ENCODE data around the gene COTL1.

COTL1 gene

DNA sequence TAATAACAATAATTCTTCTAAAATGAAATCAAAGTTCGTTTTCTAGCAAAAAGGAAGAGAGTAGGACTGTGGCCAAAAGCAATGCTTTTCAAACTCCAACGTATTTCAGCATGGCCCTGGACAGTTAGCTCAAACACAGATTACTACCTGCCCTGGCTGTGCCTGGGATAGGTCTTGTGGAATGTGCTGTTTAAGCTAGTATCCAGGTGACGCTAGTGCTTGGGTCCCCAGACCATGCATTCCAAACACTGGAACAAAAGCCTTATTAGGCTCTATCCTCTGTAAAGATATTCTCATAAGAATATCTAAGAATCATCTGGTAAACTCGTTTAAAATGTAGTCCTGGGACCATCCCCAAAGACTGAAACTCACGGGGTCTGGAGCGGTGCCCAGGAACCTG is 60.8 kb downstream of the COTL1 start:
- ATAC-seq = no peak
- no peak for TF ChIP-seq TCF4 (CRISPR knock-in tag; IDR thresholded peaks at IDR 0.05; ENCODE audit: borderline replicate concordance)
- TF ChIP-seq TOX (CRISPR knock-in tag; IDR thresholded peaks at IDR 0.05; ENCODE audit: borderline replicate concordance) = no peak
- TF ChIP-seq, protein P1, sequence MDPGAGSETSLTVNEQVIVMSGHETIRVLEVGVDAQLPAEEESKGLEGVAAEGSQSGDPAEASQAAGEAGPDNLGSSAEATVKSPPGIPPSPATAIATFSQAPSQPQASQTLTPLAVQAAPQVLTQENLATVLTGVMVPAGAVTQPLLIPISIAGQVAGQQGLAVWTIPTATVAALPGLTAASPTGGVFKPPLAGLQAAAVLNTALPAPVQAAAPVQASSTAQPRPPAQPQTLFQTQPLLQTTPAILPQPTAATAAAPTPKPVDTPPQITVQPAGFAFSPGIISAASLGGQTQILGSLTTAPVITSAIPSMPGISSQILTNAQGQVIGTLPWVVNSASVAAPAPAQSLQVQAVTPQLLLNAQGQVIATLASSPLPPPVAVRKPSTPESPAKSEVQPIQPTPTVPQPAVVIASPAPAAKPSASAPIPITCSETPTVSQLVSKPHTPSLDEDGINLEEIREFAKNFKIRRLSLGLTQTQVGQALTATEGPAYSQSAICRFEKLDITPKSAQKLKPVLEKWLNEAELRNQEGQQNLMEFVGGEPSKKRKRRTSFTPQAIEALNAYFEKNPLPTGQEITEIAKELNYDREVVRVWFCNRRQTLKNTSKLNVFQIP (CRISPR knock-in tag; IDR thresholded peaks at IDR 0.05; ENCODE audit: borderline replicate concordance, low read depth) = no peak
- TF ChIP-seq, protein P2, sequence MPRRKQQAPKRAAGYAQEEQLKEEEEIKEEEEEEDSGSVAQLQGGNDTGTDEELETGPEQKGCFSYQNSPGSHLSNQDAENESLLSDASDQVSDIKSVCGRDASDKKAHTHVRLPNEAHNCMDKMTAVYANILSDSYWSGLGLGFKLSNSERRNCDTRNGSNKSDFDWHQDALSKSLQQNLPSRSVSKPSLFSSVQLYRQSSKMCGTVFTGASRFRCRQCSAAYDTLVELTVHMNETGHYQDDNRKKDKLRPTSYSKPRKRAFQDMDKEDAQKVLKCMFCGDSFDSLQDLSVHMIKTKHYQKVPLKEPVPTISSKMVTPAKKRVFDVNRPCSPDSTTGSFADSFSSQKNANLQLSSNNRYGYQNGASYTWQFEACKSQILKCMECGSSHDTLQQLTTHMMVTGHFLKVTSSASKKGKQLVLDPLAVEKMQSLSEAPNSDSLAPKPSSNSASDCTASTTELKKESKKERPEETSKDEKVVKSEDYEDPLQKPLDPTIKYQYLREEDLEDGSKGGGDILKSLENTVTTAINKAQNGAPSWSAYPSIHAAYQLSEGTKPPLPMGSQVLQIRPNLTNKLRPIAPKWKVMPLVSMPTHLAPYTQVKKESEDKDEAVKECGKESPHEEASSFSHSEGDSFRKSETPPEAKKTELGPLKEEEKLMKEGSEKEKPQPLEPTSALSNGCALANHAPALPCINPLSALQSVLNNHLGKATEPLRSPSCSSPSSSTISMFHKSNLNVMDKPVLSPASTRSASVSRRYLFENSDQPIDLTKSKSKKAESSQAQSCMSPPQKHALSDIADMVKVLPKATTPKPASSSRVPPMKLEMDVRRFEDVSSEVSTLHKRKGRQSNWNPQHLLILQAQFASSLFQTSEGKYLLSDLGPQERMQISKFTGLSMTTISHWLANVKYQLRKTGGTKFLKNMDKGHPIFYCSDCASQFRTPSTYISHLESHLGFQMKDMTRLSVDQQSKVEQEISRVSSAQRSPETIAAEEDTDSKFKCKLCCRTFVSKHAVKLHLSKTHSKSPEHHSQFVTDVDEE (CRISPR knock-in tag; IDR thresholded peaks at IDR 0.05) = no peak
- no peak for TF ChIP-seq ZNF70 (CRISPR knock-in tag; IDR thresholded peaks at IDR 0.05)
- TF ChIP-seq ZFP30 (CRISPR knock-in tag; IDR thresholded peaks at IDR 0.05) = no peak
- TF ChIP-seq ISL1 (CRISPR knock-in tag; IDR thresholded peaks at IDR 0.05) = no peak
- TF ChIP-seq, protein P3, sequence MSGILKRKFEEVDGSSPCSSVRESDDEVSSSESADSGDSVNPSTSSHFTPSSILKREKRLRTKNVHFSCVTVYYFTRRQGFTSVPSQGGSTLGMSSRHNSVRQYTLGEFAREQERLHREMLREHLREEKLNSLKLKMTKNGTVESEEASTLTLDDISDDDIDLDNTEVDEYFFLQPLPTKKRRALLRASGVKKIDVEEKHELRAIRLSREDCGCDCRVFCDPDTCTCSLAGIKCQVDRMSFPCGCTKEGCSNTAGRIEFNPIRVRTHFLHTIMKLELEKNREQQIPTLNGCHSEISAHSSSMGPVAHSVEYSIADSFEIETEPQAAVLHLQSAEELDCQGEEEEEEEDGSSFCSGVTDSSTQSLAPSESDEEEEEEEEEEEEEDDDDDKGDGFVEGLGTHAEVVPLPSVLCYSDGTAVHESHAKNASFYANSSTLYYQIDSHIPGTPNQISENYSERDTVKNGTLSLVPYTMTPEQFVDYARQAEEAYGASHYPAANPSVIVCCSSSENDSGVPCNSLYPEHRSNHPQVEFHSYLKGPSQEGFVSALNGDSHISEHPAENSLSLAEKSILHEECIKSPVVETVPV (CRISPR knock-in tag; IDR thresholded peaks at IDR 0.05) = no peak
- TF ChIP-seq OSR1 (CRISPR knock-in tag; IDR thresholded peaks at IDR 0.05) = no peak
- TF ChIP-seq SNAI2 (CRISPR knock-in tag; IDR thresholded peaks at IDR 0.05) = no peak

DNA sequence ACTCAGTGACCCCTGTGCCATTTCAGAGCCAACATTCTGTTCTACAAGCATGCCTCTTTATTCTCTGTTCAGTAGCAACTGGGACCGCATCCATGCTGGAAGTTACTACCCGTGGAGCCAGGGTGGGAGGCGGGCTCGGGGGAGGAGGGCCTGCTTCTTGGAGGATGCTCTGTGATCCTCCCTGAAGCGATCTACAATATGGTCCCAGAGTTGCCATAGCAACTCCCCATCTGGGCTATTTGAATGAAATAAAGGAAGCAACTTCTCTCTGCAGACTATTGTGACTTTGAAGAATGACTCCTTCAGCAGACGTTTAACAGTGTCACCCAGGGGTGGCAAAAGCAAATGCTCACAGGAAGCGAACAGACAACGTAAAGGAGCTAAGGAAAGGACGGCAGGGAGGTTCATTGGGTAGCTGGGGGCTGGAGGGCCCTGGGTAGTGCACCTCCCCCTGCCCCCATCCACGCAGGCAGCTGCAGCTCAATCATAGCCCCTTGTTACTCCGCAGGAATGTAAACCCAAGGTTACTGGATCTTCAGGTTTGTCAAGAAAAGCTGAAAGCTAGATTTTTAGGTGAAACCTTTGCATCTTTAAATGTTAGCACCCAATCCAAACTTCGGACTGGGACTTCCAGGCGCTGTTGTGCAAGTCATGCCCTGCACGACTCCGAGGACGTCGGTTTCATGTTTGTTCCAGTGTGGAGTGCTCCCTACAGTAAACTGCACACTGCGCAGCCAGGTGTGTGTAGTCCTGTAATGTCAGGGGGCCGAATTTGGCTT is 62.3 kb downstream of the COTL1 start:
- ATAC-seq = no peak
- no peak for TF ChIP-seq ISL1 (CRISPR knock-in tag; IDR thresholded peaks at IDR 0.05)
- no peak for TF ChIP-seq ZC3H10 (CRISPR knock-in tag; IDR thresholded peaks at IDR 0.05)
- TF ChIP-seq, protein P4, sequence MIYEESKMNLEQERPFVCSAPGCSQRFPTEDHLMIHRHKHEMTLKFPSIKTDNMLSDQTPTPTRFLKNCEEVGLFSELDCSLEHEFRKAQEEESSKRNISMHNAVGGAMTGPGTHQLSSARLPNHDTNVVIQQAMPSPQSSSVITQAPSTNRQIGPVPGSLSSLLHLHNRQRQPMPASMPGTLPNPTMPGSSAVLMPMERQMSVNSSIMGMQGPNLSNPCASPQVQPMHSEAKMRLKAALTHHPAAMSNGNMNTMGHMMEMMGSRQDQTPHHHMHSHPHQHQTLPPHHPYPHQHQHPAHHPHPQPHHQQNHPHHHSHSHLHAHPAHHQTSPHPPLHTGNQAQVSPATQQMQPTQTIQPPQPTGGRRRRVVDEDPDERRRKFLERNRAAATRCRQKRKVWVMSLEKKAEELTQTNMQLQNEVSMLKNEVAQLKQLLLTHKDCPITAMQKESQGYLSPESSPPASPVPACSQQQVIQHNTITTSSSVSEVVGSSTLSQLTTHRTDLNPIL (CRISPR knock-in tag; IDR thresholded peaks at IDR 0.05; ENCODE audit: low read depth) = no peak
- TF ChIP-seq RARB (CRISPR knock-in tag; IDR thresholded peaks at IDR 0.05) = no peak
- no peak for TF ChIP-seq ZNF565 (CRISPR knock-in tag; conservative IDR thresholded peaks at IDR 0.05; ENCODE audit: low read depth)
- TF ChIP-seq ESRRG (CRISPR knock-in tag; IDR thresholded peaks at IDR 0.05) = no peak
- TF ChIP-seq, protein P1 (CRISPR knock-in tag; IDR thresholded peaks at IDR 0.05; ENCODE audit: borderline replicate concordance, low read depth) = no peak
- TF ChIP-seq BACH2 (CRISPR knock-in tag; IDR thresholded peaks at IDR 0.05; ENCODE audit: borderline replicate concordance) = no peak
- no peak for TF ChIP-seq ZNF70 (CRISPR knock-in tag; IDR thresholded peaks at IDR 0.05)
- TF ChIP-seq, protein P5, sequence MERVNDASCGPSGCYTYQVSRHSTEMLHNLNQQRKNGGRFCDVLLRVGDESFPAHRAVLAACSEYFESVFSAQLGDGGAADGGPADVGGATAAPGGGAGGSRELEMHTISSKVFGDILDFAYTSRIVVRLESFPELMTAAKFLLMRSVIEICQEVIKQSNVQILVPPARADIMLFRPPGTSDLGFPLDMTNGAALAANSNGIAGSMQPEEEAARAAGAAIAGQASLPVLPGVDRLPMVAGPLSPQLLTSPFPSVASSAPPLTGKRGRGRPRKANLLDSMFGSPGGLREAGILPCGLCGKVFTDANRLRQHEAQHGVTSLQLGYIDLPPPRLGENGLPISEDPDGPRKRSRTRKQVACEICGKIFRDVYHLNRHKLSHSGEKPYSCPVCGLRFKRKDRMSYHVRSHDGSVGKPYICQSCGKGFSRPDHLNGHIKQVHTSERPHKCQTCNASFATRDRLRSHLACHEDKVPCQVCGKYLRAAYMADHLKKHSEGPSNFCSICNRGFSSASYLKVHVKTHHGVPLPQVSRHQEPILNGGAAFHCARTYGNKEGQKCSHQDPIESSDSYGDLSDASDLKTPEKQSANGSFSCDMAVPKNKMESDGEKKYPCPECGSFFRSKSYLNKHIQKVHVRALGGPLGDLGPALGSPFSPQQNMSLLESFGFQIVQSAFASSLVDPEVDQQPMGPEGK (CRISPR knock-in tag; IDR thresholded peaks at IDR 0.05; ENCODE audit: borderline replicate concordance) = no peak
- TF ChIP-seq OSR1 (CRISPR knock-in tag; IDR thresholded peaks at IDR 0.05) = no peak
- TF ChIP-seq GLIS3 (CRISPR knock-in tag; IDR thresholded peaks at IDR 0.05) = no peak
- TF ChIP-seq CSDC2 (CRISPR knock-in tag; IDR thresholded peaks at IDR 0.05) = no peak
- no peak for TF ChIP-seq TCF4 (CRISPR knock-in tag; IDR thresholded peaks at IDR 0.05; ENCODE audit: borderline replicate concordance)

Data from SK-N-SH treated with all-trans-retinoic acid at 6 μM for 48 hours (cell line).